ENCODE measurements around the gene TCF20.

TCF20 gene

GRCh38 chr22:42227435-42227834 lies 43.0 kb downstream of the TCF20 start:
- Histone ChIP-seq H3K4ac (ENCODE audit: low read depth in 1 of 2, low read length in 2 of 2) (no peak overlapping the region), H3K14ac (ENCODE audit: low read length in 2 of 2) (no peak overlapping the region), H3K23ac (ENCODE audit: low read length in 2 of 2) (no peak overlapping the region), H3K27ac (ENCODE audit: low read length, poor library complexity, severe bottlenecking) (no peak overlapping the region), H2AK5ac (ENCODE audit: low read length, severe bottlenecking) (no peak overlapping the region), H2BK120ac (ENCODE audit: low read depth, low read length) (no peak overlapping the region), H3K27me3 (ENCODE audit: control insufficient read depth in 1 of 2, insufficient read depth in 1 of 2, low read length in 2 of 2) (no peaks in the 10 kb centered on the region), H3K79me1 (replicated peaks; ENCODE audit: low read length, poor library complexity, severe bottlenecking) (peaks cover 39% of the 10 kb centered on the region), H3K4me3 (ENCODE audit: insufficient read depth in 1 of 2, low read depth in 1 of 2, low read length in 2 of 2) (no peak overlapping the region), H2AFZ (ENCODE audit: low read depth, low read length) (no peak overlapping the region), H3K4me2 (ENCODE audit: low read length, poor library complexity, severe bottlenecking) (no peak overlapping the region), H3K36me3 (ENCODE audit: control insufficient read depth in 1 of 2, insufficient read depth in 2 of 2, low read depth in 1 of 2, low read length in 2 of 2) (no peaks in the 10 kb centered on the region), H3K4me1 (ENCODE audit: control insufficient read depth, insufficient read depth, low read depth, low read length) (peaks cover 4% of the 10 kb centered on the region), H4K91ac (ENCODE audit: low read length) (no peak overlapping the region), H4K8ac (ENCODE audit: low read length) (no peak overlapping the region), H3K18ac (ENCODE audit: low read depth in 1 of 2, low read length in 2 of 2) (no peak overlapping the region), H3K9me3 (ENCODE audit: control insufficient read depth, low read length) (no peaks in the 10 kb centered on the region), H2BK5ac (ENCODE audit: low read depth, low read length, poor library complexity, severe bottlenecking) (no peak overlapping the region), H2BK15ac (ENCODE audit: low read depth, poor library complexity, severe bottlenecking) (no peak overlapping the region), H3K9ac (ENCODE audit: low read length) (no peak overlapping the region), H2BK12ac (ENCODE audit: low read length in 2 of 2) (no peak overlapping the region)
- no peak for DNase-seq
- 97% methylated on average over 3 of the region's 3 CpGs for WGBS

DNA sequence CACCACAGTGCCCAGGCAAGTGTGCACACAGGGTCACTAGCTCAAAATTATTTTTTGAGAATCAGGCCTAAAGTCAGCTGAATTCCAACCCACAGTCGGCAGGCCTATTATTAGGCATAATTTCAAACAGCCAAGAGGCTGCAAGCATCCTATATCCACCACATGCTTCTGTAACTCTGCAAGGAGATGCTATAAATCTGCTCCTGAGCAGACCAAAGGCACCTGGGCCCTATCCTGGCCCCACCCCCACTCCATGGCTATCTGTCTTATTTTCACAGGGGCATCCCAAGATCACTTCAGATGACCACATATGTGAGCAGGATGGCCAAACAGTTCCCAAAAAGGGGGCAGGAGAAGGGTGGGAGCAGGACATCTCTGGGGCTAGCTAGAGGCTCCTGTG lies 44.6 kb downstream of the TCF20 start:
- no peak overlapping the region for H3K23ac ChIP-seq (ENCODE audit: low read length in 2 of 2)
- H3K27me3 ChIP-seq (ENCODE audit: control insufficient read depth in 1 of 2, insufficient read depth in 1 of 2, low read length in 2 of 2): no peaks in the 10 kb centered on the region
- H4K91ac ChIP-seq (ENCODE audit: low read length): no peak overlapping the region
- no peak overlapping the region for H3K4me2 ChIP-seq (ENCODE audit: low read length, poor library complexity, severe bottlenecking)
- H2BK5ac ChIP-seq (ENCODE audit: low read depth, low read length, poor library complexity, severe bottlenecking): no peak overlapping the region
- no peaks in the 10 kb centered on the region for H3K36me3 ChIP-seq (ENCODE audit: control insufficient read depth in 1 of 2, insufficient read depth in 2 of 2, low read depth in 1 of 2, low read length in 2 of 2)
- DNase-seq: no peak
- H3K79me1 ChIP-seq (replicated peaks; ENCODE audit: low read length, poor library complexity, severe bottlenecking): peaks cover 36% of the 10 kb centered on the region
- no peak overlapping the region for H3K4ac ChIP-seq (ENCODE audit: low read depth in 1 of 2, low read length in 2 of 2)
- no peaks in the 10 kb centered on the region for H3K9me3 ChIP-seq (ENCODE audit: control insufficient read depth, low read length)
- no peak overlapping the region for H3K18ac ChIP-seq (ENCODE audit: low read depth in 1 of 2, low read length in 2 of 2)
- H3K14ac ChIP-seq (ENCODE audit: low read length in 2 of 2): no peak overlapping the region
- H3K4me3 ChIP-seq (ENCODE audit: insufficient read depth in 1 of 2, low read depth in 1 of 2, low read length in 2 of 2): no peak overlapping the region
- no peak overlapping the region for H3K9ac ChIP-seq (ENCODE audit: low read length)
- H2AFZ ChIP-seq (ENCODE audit: low read depth, low read length): no peak overlapping the region
- peaks cover 4% of the 10 kb centered on the region for H3K4me1 ChIP-seq (ENCODE audit: control insufficient read depth, insufficient read depth, low read depth, low read length)
- H3K27ac ChIP-seq (ENCODE audit: low read length, poor library complexity, severe bottlenecking): no peak overlapping the region
- H2BK15ac ChIP-seq (ENCODE audit: low read depth, poor library complexity, severe bottlenecking): no peak overlapping the region
- H2BK120ac ChIP-seq (ENCODE audit: low read depth, low read length): no peak overlapping the region
- H4K8ac ChIP-seq (ENCODE audit: low read length): no peak overlapping the region
- WGBS: 86% methylated on average over 1 of the region's 1 CpG
- no peak overlapping the region for H2BK12ac ChIP-seq (ENCODE audit: low read length in 2 of 2)
- no peak overlapping the region for H2AK5ac ChIP-seq (ENCODE audit: low read length, severe bottlenecking)

DNA sequence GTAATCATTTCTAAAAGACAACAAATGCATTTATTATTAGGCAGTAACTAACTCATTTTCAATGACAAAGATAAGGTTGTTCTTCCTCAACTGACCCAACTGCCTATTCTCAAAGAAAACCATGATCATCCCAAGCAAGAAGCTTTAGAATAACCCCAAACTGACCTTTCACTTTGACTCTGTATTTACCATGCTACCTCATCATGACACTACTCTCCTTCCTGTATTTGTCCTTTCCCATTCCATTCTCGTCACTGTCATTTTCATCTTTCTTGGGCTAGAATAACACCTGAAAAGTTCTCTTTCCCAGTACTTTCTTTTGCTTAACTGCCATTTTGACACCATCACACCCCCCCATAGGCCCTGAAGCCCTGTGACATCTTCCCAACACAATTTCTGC lies 48.3 kb downstream of the TCF20 start:
- peaks cover 2% of the 10 kb centered on the region for H3K4me1 ChIP-seq (ENCODE audit: control insufficient read depth, insufficient read depth, low read depth, low read length)
- H2AK5ac ChIP-seq (ENCODE audit: low read length, severe bottlenecking): no peak overlapping the region
- H3K9ac ChIP-seq (ENCODE audit: low read length): no peak overlapping the region
- H3K9me3 ChIP-seq (ENCODE audit: control insufficient read depth, low read length): no peaks in the 10 kb centered on the region
- H3K27ac ChIP-seq (ENCODE audit: low read length, poor library complexity, severe bottlenecking): no peak overlapping the region
- no peak overlapping the region for H2BK120ac ChIP-seq (ENCODE audit: low read depth, low read length)
- H3K4me2 ChIP-seq (ENCODE audit: low read length, poor library complexity, severe bottlenecking): no peak overlapping the region
- no peak overlapping the region for H2BK12ac ChIP-seq (ENCODE audit: low read length in 2 of 2)
- H3K4me3 ChIP-seq (ENCODE audit: insufficient read depth in 1 of 2, low read depth in 1 of 2, low read length in 2 of 2): no peak overlapping the region
- H3K36me3 ChIP-seq (ENCODE audit: control insufficient read depth in 1 of 2, insufficient read depth in 2 of 2, low read depth in 1 of 2, low read length in 2 of 2): no peaks in the 10 kb centered on the region
- WGBS: 91% methylated on average over 1 of the region's 1 CpG
- no peak overlapping the region for H3K14ac ChIP-seq (ENCODE audit: low read length in 2 of 2)
- H3K23ac ChIP-seq (ENCODE audit: low read length in 2 of 2): no peak overlapping the region
- no peak overlapping the region for H2BK15ac ChIP-seq (ENCODE audit: low read depth, poor library complexity, severe bottlenecking)
- no peak for DNase-seq
- H3K27me3 ChIP-seq (ENCODE audit: control insufficient read depth in 1 of 2, insufficient read depth in 1 of 2, low read length in 2 of 2): no peaks in the 10 kb centered on the region
- H4K8ac ChIP-seq (ENCODE audit: low read length): no peak overlapping the region
- H3K18ac ChIP-seq (ENCODE audit: low read depth in 1 of 2, low read length in 2 of 2): no peak overlapping the region
- H3K79me1 ChIP-seq (replicated peaks; ENCODE audit: low read length, poor library complexity, severe bottlenecking): peaks cover 44% of the 10 kb centered on the region
- no peak overlapping the region for H4K91ac ChIP-seq (ENCODE audit: low read length)
- H2AFZ ChIP-seq (ENCODE audit: low read depth, low read length): no peak overlapping the region
- no peak overlapping the region for H3K4ac ChIP-seq (ENCODE audit: low read depth in 1 of 2, low read length in 2 of 2)
- no peak overlapping the region for H2BK5ac ChIP-seq (ENCODE audit: low read depth, low read length, poor library complexity, severe bottlenecking)

Measured in mesenchymal stem cell (in vitro differentiated cells and primary cell).